CD4-positive, alpha-beta T cell treated with Interleukin-2 at 100 ng/mL for 4 hours (primary cell): ENCODE data around the gene MAGEC2.

Experiments
- DNase-seq: peaks from one replicate; pipeline ENCODE4 v3.0.0-alpha.2; 2020; ENCODE audit warnings: low spot score

MAGEC2 gene, protein sequence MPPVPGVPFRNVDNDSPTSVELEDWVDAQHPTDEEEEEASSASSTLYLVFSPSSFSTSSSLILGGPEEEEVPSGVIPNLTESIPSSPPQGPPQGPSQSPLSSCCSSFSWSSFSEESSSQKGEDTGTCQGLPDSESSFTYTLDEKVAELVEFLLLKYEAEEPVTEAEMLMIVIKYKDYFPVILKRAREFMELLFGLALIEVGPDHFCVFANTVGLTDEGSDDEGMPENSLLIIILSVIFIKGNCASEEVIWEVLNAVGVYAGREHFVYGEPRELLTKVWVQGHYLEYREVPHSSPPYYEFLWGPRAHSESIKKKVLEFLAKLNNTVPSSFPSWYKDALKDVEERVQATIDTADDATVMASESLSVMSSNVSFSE

GRCh38 chrX:142204522-142205433, at the start of gene MAGEC2:
Gene MAGEC2, minus strand, starts transcription at chrX:142205290. Its CDS starts 1,303 bp downstream, at chrX:142203987.
- no peak for DNase-seq

- DNase-seq: no peak
Measured at GRCh38 chrX:142251680-142252079, 46.6 kb upstream of the MAGEC2 start.

DNA sequence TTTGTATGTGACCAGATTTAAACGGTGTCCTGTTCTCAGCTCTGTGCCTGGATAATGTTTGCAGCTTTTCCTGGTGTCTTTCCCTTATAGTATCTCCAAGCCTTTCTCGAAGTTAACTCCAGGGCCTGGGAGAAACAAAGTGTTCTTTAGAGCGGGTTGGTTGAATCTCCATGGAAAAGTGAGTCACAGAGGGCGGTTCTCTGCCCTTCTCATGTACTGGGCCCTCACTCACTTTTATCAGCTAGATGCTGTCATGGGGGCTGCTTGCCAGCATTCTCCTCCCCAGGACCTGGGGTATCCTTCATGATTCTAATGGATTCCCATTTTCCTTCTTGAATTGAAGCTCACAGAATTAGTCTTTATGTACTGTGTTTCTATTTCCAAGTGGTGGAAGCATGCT, 46.1 kb upstream of the MAGEC2 start:
- no peak for DNase-seq

- DNase-seq: no peak
Measured at GRCh38 chrX:142250502-142250901, 45.4 kb upstream of the MAGEC2 start.

DNA sequence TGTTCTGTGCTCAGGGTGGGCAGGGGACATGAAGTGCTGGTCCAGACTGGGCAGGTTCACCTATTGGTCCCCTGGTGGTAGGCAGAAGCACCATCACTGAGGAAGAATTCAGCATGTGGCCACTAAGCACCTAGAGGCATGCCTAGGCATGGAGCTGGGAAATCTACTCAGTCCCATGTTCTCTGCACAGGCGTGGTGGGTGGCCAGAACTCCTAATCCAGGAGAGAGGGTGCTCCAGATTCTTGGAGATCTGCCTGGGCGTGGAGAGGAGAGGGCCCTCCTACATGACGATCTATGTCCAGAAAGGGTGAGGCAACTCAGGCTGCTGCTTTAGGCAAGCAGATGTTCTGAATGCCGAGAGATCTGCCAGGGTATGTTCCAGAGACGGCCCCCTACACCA, 44.6 kb upstream of the MAGEC2 start:
- no peak for DNase-seq

DNA sequence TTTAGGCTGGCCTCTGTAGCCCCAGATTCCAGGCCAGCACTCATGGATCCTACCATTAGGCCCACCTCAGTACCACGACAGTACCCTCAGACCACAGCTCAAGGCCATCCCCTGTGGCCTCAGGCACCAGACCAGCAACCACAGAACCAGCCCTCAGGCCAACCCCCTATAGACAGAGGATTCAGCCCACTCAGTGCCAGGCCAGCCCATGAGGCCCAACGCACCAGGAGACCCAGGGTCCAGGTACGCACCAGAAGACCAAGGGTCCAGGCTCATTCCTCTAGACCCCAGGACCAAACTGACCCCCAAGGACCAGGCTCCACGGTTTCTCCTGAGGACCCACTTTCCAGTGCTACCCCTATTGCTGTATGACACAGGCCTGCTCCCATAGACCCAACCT, 39.5 kb upstream of the MAGEC2 start:
- no peak for DNase-seq

DNA sequence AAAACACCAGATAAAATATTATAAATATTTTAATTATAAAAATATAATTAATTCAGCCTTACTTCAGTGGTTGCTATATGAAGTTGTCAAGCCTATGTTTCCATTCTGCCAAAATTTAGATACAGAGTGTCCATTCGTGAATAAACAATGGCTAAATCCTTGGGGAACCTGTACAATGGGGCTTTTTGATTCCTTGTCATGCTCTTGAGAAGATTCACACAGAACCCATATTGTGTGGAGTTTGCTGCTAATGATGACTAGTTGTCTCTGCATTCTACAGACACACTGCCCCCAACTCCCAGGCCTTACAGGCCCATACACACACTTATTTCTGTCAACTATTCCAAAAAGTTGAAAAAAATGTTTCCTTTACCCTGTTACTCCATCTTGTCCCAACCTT, 33.4 kb upstream of the MAGEC2 start:
- no peak for DNase-seq

DNA sequence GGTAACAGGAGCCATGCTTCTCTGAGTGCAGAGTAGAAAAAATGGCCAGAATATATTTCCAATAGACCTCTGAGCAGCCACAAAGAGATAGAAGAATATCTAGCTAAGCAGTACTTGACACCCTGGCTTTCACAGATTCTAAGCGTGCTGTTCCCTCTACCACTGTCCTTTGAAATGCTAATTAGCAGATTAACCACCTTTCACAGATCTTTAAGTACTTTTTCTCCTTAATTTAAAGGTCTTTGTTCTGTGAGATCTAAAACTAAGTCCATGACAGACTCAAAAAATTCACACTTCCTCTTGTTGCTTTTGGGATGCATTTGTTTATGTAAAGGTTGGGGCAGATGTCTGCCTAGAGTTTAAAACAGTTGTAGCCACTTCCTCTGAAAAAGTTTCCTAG, 28.3 kb upstream of the MAGEC2 start:
- no peak for DNase-seq

GRCh38 chrX:142214081-142214480, 9.0 kb upstream of the MAGEC2 start:
- DNase-seq: no peak

GRCh38 chrX:142201113-142201512, 4.0 kb downstream of the MAGEC2 start:
- no peak for DNase-seq

DNA sequence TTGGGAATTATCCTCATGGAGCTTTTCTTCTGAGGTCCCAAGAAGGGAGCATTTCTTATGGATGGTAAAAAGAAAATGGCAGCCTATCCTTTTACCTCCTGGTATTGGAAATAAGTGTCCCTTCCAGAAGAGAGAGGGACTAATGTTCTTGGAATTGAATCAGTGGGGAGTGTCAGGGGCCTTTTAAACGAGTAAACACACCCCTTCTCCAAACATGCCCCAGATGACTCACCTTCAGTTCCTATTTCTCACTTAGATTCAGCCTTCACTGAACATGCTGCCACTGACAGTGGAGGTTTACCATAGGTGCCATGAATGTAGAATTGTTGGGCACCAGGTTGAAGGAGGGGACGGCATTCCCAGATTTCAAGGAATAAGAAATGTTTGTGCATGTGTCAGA, 19.0 kb downstream of the MAGEC2 start:
- DNase-seq: no peak

- no peak for DNase-seq
Measured at GRCh38 chrX:142184756-142185602, 20.1 kb downstream of the MAGEC2 start.

DNA sequence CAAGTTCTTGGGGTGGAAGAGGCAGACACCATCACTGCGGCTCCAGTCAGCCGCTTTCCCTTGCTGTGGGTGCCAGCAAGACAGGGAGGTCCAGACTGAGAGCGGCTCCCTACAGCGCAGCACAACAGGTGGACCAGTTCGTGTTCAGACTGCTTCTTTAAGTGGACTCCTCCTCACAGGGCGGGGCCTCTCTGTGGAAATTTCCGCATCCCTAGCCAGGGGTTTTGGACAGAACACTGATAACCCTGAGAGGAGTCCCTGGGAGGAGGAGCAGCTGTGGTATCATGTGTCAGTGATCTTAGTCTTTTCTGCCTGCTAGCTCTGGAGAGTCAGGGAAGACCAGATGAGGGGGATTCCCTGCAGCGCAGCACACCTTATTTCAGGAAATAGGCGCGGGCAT, 48.5 kb downstream of the MAGEC2 start:
- no peak for DNase-seq
